HG02642 (cell line): ENCODE data around the gene SLC35C1.
"Not testable (repeated sequence)": the region's sequence is repeated elsewhere in the genome, so short reads cannot be mapped to it uniquely, and the experiment has no call there.

Source experiments
- ATAC-seq: cut with Tn5 transposase; IDR thresholded peaks from one replicate; pipeline ENCODE4 v1.9.1; 2021; ENCODE audit warnings: mild to moderate bottlenecking; ENCODE audit not compliant: unreplicated experiment, poor library complexity

The SLC35C1 gene

DNA sequence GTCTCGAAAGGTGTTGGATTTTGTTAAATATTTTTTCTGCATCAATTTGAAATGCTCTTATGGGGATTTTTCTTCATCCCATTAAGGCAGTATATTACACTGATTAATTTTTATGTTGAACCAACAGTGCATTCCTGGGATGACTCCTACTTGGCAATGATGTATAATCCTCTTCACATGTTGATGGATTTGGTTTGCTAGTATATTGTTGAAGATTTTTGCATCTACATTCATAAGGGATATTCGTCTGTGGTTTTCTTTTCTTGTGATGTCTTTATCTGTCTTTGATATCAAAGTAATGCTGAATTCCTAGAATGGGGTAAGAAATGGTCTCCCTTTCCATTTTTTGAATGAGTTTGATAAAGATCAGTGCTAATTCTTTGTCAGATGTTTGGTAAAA is 18.7 kb upstream of the SLC35C1 start:
- ATAC-seq: no peak

DNA sequence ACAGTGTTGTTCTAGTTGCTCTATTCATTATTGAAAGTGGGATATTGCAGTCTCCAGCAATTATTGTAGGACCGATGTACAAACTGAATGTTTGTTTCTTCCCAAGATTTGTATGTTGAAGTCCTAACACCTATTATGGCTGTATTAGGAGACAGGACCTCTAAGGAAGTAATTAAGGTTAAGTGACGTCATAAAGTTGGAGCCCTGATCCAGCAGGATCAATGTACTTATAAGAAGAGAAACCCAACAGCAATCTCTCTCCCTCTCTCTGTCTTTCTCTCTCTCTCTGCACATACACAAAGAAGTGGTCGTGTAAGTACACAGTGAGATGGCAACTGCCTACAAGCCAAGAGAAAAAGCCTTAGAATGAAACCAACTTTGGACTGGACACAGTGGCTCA is 16.1 kb upstream of the SLC35C1 start:
- ATAC-seq: no peak

DNA sequence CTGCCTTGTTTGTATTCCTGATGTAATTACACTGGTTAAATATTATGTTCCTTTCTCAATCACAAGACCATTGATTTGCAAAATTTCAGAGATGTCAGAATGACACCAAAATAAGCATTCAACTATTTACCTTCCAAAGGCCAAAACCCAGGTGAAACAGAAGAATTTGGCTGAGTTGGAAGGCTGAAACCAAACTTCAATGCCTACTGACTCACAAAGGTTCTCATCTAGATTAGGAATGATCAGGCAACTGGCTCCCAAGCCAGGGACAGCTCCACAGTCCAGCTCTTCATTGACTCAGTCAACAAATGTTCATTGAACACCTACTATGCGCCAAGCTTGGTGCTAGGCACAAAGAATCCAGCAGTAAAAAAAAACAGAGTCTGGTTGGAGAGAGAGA is 13.4 kb upstream of the SLC35C1 start:
- no peak for ATAC-seq

DNA sequence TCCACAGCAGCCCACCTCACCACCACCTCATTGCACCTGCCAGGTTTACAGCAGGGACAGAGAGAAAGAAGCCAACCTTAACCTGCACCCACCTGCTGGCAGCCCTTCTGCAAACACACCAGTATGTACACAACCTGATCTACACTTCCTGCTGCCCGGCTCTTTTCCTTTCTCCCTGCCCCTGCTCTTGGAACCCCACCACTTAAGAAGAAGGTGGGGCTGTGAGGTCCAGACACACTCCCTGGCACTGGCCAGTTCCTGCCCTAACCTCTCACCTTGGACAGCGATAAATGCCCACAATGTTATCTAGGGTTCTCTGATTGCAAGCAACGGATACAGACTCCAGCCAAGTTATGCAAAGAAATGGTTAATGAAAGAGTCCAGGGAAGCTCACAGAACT is 10.8 kb upstream of the SLC35C1 start:
- ATAC-seq: no peak

DNA sequence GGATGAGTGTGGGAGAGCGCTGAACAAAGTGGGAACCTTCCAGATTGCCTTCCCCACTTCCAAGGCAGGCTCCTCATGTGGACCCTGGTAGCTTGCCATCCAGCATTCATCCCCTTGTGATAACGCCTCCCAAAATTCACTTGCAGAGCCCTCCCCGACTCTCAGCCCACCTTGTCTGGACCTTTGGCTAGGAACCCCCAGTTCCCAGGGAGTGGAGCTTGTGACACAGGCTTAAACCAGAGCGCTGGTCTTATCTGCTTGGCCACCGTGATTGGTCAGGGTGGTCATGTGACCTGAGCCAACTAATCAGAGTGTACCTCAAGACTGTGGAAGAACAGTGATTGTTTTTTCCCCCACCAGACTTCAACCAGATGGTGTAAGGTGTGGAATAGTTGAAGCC is 9.6 kb upstream of the SLC35C1 start:
- ATAC-seq: no peak

DNA sequence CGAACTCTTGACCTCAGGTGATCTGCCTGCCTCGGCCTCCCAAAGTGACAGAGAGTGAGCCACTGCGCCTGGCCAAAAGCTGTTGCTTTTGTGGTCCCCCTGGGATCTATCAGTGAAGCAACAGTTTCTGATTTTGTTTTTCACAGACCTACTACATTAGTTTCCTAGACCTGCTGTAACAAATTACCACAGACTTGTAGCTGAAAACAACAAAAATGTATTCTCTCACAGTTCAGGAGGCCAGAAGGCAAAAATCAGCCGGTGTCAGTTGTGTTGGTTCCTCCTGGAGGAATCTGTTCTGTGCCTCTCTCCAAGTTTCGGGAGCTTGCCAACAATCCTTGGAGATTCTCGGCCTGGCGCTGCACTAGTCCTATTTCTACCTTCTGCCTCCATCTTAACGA is 8.5 kb upstream of the SLC35C1 start:
- ATAC-seq: no peak

DNA sequence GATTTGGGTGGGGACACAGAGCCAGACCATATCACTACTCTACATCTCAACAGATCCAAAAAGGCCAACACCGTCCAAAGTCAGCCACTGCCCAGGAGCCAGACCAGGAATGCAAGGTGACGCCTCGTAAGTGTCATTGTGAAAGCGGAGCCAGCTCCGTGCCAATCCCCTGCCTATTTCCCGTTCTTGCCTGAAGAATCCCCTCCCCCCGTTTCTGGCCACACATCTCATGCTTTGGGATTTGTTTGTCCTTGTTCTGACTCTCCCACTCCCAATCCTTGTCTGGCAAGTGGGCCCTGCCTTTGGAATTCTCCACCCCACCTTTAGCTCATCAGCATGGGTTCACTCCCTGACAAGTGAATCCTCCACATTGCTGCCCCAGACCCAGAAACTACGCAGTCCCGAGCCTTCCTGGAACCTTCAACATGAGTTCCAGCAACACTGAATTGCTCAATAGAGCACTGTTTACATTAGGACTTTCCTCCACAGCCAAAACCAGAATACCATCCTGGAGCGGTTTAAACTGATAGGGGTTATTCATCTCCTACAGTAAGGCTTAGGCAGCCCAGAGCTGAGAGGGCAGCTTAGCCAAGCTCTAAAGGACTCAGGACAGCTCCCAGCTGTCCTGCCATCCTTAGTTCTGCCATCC is 6.0 kb upstream of the SLC35C1 start:
- ATAC-seq: no peak

DNA sequence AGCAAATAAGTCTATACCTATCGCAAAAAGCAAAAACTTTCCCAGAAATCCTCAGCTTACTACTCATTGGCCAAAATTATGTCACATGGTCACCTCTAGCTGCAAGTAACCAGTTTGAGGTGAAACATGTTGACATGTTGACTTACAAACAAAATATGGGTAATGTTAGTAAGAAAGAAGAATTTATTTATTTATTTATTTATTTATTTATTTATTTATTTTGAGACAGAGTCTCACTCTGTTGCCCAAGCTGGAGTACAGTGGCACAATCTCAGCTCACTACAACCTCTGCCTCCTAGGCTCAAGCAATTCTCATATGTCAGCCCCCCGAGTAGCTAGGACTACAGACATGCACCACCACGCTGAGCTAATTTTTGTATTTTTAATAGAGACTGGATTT is 5.4 kb upstream of the SLC35C1 start:
- ATAC-seq: no peak

DNA sequence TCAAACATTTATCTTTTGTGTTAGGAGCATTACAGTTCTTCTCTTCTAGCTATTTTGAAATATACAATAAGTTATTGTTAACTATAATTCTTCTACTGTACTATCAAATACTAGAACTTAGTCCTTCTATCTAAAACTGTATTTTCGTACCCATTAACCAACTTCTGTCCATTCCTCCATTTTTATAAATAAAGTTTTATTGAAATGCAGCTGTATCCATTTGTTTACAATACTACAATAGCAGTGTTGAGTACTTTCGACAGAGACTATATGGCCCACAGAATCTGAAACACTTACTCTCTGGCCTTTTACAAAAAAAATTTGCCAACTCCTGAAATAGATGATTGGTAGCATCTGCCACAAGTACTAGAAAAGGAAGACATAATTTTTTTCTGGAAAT is 4.7 kb upstream of the SLC35C1 start:
- ATAC-seq: no peak

DNA sequence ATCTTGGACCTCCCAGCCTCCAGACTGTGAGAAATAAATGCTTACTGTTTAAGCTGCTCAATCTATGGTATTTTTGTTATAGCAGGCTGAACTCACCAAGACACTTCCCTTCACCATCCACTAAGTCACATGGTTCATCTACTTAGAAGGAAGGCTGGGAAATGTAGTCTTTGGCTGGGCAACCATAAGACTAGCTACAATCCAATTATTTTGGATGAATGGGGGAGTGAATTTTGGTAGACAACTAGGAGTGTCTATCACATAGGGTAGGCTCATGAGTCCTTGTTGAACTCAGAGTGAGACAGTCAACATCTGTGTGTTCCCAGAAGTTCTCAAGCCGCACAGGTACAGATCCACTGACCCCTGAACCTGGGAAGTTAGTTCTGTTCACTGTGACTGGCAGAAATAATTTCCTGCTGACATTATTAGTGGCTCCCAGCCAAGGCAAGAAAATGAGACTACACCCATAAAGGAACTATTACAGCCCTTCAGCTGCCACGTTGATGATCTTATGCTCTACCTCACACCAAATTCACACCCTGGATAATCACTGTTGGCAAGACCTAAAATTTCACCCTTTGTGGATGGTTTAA is 3.1 kb upstream of the SLC35C1 start:
- ATAC-seq: no peak

DNA sequence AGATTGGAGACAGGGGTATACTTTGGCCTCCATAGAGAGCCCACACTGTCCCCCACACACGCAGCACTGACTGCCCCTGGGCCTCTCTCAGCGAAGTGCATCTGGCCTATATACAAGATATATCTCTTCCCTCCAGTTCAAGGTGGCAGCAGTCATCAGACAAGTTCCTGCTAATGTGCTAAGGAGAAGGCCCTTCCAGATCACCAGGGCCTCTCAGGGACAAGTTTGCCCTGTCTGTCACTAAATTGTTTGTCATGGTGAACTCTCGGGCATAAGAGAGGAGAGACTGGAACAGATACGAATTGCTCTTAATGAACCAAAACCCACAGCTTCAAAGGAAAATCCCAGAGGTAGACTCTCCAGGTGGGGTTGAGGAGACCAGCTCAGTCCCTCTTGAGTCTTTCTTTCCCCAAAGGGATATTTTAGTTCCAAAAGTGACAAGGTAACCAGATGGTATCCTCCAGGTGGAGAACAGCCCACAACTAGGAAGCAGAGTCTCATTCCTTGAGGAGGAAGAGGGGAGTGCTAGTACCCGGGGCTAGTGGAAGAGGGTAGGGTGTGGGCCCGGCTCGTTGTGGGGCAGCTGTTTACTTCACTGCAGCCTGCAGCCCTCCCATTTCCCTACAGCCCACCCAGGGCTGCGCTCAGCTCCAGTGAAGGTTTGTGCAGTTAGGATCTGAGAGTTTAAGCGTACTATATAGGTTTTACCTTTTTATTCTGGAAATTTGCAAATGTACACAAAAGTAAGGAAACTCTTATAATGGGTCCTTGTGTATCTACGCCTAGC is 2.2 kb upstream of the SLC35C1 start:
- ATAC-seq: no peak

DNA sequence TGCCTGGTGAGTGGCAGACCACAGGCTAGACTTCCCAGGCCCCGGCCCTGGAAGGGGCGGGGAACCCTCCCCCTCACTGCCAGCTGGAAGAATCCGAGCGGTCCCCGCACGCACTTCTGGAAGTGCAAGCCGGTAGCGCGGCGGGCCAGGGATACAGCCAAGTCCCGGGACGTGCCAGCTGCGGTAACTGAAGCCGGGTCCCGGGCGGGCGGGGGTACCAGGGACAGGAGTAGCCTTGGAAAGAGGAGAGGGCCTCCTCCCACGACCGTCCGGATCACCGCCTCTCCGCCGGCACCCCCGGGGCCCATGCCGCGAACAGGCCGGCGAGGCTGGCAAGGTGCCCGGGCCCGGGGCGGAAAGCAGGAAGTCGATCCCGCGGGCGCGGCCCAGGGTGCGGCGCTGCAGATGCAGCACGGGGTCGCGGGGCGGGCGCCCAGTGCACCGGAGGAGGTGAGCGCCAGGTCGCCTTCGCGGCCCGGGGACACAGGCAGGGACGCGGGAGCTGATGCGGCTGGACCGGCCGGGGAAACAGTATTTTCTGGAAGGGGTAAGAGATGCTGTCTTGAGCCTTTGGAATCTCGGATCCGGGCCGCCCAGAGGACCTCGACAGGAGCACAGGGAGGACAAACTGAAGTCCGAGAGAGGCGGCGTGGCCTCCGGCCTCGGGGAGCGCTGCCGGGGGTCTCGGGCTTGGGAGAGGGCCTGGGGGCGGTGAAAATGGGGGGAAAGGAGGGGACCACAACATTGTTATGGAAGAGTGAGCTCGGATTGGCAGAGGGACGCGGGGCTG is 783 bp upstream of the SLC35C1 start:
- peak; percentile 32 for ATAC-seq

DNA sequence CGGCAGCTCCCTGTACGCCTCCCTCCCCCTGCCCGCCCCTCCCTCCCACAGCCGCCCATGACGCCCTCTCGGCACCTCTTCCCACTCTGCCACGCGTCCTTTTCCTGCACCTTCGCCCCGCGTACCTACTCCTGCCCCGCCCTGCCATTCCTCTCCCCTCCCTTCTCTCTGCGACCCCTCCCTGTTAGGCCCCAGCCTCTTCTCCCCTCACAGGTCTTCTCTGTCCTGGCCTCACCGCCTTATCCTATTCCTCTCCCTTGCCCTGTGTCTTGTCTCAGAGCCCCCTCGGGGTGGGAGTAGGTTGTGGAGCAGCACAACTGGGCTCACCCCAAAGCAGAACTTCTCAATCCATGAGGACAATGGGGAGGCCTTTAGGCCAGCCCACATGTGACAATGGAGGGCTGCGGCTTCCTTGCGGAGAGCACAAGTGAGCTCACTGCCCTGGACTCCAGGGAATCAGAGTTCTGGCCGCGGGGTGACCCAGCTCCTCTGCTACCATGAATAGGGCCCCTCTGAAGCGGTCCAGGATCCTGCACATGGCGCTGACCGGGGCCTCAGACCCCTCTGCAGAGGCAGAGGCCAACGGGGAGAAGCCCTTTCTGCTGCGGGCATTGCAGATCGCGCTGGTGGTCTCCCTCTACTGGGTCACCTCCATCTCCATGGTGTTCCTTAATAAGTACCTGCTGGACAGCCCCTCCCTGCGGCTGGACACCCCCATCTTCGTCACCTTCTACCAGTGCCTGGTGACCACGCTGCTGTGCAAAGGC is 539 bp downstream of the SLC35C1 start:
- peak; percentile 40 for ATAC-seq

DNA sequence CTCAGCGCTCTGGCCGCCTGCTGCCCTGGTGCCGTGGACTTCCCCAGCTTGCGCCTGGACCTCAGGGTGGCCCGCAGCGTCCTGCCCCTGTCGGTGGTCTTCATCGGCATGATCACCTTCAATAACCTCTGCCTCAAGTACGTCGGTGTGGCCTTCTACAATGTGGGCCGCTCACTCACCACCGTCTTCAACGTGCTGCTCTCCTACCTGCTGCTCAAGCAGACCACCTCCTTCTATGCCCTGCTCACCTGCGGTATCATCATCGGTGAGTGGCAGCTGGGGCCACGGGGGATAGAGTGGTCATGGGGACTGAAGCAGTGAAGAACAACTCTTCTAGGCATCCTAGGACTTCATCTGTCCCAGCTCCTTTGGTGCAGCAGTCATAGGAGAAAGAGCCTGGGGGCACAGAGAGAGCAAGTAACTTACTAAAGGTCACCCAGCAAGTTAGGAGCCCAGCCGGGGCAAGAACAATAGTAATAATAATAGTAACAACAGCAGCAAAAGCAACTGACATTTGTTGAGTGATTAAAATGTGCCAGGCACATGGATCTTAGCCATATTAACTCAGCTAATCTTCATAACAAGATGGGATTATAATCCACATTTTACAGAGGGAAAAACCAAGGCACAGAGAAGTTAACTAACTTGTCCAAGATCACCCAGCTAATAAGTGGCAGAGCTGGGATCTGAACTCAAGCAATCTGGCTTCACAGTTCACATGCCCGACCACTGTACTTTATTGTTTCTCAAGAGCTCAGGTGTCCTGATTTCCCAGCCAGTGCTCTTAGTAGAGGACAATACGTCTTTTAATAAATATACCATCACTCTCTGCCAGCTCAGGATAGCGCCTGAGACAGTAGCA is 1.4 kb downstream of the SLC35C1 start:
- ATAC-seq: no peak

DNA sequence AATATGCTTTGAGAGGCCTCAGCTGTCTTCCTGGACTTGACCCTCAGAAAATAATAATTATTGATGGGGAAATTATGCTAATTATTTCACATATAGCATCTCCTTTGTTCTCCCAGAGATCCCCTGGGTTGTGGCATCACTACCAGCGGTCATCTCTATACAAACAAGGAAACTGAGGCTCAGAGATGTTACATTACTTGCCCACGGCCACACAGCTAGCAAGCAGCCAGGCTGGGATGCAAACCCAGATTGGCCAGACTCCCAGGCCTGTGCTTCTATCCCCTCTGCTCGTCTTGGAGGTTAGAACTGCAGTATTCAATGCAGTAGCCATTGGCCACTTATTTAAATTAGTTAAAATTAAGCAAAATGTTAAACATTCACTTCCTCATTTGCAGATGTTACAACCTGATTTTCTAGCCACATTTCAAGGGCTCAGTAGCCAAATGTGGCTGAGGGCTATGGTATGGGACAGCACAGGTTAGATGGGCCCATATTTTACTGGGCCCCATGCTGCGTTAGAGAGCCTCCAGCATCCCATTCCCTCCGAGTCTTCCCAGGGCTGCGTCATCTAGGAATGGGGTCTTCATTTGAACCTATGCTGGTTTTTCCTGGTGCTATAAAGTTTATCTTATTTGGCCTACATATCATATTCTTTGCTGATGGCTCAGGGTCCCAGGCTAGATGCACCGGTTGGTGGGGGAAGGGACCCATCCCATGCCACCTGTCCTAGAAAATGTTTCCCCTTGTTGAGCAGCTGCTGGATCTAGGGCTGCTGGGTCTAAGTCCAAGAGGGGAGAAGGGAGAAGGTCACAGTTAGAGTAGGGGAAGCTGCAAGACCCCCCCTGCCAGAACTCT is 2.2 kb downstream of the SLC35C1 start:
- ATAC-seq: no peak

DNA sequence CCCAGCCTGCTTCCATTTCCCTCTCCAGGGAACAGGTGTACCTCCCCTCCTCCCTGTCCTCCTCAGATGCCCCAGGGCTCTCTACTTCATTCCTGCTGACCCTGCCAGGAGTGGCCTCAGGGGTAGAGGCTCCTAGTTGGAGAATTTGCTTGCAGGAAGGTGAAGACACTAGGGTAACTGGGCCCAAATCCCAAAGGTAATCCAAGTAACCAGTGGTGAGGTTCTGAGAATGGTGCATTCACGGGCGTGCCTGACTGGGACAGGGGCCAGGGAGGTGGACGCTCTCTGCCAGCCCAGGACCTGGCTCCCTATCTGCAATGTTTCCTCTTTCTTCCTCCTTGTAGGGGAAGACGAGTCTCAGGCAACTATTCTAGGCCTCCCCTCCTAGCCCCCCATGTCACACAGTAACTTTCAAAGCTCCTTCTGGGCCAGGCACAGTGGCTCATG is 2.9 kb downstream of the SLC35C1 start:
- ATAC-seq: no peak

DNA sequence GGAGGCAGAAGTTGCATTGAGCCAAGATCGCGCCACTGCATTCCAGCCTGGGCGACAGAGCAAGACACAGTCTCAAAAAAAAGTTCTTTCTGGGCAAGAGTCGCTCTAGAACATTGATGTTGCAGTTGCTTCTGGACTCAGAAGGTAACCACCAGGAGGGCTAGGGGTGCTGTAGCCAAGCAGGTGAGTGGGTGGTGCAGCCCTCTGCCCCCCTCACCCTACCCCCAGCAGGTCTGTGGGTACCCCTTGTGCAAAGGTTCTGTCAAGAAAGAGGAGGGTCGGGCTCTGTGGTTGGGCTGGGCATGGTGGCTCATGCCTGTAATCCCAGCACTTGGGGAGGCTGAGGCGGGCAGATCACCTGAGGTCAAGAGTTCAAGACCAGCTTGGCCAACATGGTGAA is 3.5 kb downstream of the SLC35C1 start:
- not testable (repeated sequence) for ATAC-seq
